NCI-H510A treated with DMSO at 0.1 percent for 48 hours (cell line): Measurements from ENCODE around the gene ANXA3.
A peak's percentile ranks its signal among the peaks of the same experiment; 100 is the strongest.

ENCODE experiments used
- DNase-seq: peaks from one replicate; lab custom pipeline; 2025; lab: John Stamatoyannopoulos, UW

ANXA3 gene

DNA sequence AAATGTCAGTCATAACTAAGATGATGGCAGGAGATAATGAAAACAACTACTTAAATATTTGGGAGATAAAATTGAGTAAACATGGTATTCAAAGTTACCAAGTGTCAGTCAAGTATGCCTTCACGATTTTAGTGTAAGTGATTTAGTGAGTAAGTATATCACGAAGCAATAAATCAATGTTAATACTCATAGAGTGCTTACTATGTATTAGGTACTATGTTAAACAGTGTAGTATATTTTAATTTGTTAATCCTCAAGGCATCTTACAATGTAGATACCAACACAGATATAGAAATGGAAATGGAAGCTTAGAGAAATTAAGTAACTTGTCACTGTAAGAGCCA, 59.6 kb downstream of the ANXA3 start:
- peak; percentile 77 for DNase-seq

DNA sequence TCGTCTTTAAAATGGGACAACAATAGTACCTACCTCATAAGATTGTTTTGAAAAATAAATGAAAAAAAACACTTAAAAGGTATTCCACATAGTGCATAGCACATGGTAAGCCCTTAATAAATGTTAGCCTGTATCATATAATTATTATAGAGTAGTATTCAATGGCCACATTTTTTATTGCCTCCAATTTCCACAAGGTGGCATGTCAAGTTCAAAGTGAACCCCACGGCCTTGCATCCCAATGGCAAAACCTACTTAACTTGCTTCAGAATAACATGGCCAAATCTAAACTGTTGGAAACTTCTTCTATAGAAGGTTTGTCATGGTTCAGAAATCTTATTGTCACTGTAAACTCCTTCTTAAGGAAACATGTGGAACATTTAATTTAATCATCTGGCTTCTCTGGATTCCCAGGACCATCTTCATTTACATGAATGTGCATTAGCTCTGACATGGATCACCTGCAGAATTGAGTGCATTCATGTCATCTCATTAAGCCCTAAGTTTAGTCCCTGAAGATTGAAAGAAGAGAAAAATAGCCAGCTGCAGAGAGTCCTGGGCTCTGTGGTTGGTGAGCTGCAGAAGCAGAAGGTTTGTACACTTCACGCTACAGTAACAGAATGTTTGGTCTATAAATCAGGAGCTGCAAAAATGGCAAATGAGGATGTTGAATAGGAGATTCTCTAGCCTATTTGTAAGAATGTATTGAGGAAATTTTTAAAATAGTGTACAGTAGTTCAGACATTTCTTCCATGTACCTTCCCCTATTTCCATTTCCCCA, 61.0 kb downstream of the ANXA3 start:
- no peak for DNase-seq

DNA sequence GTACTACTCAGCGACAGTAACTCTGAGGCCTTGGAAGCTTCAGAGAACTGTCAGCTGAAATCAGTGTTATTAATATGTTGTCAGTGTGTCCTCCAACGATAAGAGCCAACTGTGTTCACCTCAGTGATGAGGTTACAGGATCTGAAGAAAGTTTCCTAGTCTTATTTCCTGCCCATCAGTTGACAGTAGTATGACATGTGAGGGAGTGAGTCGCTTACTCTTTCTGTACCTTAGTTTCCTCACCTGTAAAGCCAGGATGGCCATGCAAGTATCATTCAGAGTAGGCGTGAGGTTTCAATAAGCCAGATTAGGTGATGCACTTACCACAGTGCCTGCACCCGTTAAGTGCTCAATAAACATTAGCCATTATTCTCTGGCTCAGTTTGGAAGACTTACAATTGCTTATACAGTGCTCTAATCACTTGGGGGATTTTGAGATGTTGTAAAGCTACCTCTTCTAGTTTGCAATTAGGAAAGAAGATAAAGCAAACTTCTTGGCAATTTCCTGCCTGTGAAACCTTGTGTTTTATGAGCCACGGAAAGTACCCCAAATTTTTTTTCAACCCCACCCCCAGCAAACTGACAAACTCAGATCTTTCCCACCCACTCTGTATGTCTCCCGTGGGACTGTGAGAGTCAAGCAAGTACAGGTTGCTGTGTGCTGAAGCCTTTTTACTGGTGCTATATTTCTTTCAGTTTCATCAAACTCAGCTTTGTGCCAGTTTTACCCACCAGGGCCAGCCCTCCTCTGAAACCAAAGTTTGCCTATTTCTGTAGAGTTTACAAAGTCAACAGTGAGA, 62.2 kb downstream of the ANXA3 start:
- DNase-seq = peak; percentile 36

DNA sequence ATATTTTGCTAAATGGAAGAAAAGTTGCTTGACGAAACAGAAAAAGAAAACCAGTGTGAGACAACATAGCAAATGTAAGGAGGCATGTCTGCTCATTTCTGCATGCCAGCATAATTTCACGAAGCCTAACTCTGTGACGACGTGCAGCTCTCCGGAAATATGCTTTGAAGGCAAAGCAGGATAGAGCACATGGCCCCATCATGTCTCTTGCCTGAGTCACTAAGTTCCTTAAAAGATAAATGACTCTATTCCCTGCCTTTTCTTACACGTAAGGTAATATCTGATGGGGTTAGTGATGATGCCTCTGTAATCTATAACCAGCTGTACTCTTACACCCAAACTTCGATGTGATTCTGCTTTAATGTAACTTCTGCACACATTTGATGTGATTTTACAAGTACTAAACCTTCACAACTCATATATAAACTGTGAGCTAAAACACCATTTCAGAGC, 64.5 kb downstream of the ANXA3 start:
- DNase-seq = no peak

DNA sequence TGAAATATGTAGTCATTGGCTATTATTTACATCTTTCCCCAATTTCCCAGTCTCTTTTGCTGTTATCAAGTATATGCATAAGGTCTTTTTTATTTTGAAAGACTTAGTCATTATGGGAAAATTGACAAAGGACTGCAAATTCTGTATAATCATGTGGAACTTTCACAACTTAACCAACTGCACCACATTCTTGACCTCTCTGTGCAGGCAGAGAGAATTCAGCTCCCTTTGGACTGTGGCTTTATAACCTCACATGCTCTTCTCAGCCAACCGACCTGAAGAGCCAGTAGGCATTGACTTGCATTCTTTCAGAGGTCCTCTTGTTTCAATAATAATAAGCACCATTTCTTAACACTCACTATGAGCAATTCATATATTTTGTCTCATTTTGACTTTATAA, 66.9 kb downstream of the ANXA3 start:
- no peak for DNase-seq

DNA sequence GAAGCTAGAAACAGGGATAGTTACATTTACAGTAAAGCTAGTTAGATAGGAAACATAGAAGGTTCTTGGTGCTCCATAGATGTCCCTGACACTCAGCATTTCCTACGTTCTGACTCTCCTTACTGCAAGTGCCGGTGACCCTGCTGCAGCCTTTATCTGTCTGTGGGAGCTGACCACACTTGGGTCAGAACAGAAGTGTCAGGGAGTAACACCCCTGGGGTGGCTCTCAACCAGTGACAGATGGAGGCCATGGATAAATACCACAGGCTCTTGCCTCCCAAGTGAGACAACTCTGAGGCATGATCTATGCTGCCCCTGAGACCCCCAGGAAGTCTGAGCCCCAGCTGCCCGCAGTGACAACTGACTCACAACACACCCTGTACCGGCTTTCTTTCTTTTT, 69.8 kb downstream of the ANXA3 start:
- DNase-seq = no peak

DNA sequence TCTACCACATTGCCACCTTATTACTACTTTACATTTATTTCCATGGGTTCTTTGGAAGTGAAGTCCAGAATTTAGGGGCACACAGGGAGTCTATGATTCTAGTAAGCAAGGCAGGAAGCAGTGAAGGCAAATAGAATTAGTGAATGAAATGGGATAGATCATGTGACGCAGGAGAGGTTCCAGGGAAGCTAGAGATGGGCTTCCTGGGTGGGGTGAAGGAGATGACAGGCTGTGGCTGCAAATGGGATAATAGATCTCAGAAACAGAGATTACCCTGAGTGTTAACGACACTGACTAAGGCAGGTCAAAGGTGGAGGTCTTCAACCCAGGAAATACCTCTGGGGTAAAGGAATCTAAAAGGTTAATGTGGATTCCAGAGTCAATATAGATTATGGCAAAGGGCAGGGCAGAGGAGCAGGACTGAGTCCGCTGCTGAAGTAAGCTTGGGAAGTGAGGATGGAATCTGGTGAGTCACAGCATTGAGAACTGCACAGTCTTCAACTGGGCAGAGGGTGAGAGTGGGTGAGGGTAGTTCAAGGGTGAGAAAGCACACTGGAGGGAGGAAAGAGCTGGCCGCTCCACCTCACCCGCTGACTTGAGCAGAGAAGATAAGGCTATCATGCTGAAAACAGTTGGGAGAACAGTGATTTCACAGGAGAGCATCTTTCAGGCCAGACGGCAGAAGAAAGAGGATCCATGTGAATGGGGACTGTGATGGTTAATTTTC, 70.8 kb downstream of the ANXA3 start:
- no peak for DNase-seq

DNA sequence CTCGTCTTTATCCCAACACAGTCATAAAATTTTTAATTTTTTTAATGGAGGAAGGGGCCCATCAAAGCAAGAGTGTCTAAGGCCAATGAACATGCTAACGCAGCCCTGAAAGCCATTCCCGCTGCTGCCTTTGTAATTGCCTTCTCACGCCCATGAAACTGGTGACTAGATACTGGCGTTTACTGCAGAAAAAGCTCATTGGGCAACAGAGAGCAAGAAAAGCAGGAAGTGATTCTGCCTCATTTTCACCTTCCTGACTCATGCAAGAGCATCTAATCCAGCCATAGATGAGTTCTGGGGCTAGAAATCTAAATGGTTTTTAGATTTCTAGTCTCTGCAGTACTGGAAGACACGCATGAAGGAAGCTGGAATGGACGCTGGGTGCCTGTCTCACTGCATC, 72.5 kb downstream of the ANXA3 start:
- no peak for DNase-seq

DNA sequence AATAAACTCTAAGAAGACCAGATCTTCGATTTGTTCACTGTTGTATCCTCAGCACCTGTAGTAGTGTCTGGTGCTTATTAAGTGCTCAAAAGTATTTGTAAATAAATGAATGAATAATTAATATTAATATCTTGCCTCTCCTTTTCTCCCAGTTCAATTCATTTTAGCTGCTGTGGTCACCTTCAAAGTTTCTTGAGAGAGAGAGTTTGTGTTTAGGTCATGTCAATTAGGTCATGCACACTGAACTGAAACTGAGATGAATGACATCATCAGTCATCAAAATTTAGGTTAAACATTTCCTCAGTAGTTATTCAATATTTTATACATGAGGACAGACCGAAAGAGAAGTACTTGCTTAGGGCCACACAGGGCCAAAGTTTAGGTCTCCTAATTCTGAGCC, 73.5 kb downstream of the ANXA3 start:
- no peak for DNase-seq

DNA sequence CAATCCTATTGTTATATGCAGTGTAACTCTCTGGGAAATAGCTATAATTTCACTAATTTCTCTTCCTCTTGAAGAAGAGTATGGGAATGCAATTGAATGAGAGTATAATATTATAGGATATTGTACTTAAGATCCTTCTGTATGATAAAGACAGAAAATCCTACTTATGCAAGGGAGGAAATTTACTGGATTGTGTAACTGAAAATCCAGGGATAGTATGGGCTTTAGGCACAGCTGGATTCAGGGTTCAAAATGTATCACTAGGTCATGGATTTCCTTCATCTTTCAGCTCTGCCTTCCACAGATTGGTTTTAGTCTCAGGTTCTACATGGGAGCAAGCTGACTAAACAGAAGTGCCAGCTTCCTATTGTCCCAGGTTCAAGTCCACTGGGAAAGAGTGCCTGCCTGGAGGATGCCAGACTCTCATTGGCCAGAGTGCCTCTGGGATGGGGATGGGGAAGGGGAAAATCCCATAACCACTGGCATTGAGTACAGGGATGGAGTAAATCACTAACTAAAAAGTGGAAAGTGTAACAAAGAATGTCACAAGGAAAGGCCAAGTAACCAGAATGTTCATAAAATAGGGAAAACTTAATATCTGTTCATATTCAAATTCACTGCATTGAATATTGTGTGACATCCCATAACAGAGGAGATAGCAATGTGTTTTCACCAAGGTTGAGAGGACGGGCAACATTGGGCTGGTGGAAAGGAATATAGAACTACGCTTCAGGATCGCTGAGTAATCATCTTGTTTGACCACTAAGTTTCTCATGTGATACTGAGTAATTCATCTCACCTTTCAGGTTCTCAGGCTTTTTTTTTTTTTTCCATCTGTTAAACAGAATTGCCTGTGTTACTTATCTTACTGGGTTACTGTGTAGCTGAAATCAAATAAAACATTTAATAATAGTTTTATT, 75.7 kb downstream of the ANXA3 start:
- no peak for DNase-seq

DNA sequence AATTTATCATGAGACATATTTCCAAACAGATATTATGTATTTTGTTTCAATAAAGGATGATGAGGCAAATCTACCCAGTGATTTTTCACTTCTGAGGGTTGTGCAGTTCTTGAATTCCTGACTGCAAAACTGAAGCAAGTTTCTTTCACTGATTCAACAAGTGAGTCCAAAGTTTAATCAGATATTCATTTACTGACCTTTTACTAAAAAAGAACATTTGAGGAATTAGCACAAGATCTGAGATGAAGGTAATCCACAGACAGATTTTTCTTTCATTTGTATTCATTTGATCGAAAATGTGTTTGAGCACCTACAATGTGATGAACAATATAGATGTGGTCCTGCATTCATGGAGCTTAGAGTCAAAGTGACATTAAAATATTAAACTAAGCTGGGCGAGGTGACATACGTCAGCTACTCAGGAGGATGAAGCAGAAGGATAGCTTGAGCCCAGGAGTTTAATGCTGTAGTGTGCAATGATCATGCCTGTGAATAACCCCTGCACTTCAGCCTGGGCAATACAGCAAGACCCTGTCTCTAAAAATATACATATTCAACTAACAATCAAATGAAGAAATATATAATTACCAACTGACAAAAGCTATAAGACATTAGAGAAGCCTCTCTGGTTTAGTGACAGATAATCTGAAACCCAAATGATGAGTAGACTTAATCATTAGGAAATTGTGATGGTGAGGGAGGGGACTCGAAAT, 76.6 kb downstream of the ANXA3 start:
- no peak for DNase-seq

DNA sequence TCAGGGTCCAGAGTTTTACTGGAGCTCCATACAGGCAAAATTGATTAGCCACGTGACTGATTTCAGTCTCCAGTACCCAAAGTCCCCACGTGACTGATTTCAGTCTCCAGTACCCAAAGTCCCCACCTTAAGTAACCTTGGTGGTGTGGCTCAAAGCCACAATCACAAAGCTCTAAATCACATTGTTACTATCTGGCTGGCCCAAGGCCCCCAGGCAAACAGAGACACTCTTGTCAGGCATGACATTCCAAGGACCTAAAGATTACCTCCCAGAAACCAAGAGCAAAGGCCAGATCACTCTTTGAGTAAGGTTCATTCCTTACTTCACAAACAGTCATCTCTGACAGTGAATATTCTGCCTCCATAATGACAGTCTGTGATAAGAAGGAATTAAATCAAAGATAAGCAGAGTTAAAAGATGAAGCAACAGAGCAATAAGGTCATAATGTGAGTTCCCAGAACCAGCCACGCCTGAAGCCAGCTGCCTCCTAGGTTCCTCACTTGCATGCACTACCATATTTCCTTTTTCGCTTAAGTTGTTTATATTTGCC, 78.5 kb downstream of the ANXA3 start:
- DNase-seq = no peak

DNA sequence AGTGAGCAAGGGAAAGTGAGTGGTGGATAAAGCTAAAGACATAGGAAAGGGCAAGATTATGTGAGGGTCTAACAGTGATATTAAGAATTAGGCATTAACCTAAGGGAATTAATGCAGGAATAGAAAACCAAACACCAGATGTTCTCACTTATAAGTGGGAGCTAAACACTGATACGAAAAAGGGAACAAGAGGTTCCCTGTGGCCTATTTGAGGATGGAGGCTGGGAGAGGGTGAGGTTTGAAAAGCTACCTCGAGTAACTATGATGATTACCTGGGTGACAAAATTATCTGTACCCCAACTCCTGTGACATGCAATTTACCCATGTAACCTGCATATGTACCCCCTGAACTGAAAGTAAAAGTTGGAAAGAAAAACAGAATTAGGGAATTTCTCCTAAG, 79.0 kb downstream of the ANXA3 start:
- no peak for DNase-seq

DNA sequence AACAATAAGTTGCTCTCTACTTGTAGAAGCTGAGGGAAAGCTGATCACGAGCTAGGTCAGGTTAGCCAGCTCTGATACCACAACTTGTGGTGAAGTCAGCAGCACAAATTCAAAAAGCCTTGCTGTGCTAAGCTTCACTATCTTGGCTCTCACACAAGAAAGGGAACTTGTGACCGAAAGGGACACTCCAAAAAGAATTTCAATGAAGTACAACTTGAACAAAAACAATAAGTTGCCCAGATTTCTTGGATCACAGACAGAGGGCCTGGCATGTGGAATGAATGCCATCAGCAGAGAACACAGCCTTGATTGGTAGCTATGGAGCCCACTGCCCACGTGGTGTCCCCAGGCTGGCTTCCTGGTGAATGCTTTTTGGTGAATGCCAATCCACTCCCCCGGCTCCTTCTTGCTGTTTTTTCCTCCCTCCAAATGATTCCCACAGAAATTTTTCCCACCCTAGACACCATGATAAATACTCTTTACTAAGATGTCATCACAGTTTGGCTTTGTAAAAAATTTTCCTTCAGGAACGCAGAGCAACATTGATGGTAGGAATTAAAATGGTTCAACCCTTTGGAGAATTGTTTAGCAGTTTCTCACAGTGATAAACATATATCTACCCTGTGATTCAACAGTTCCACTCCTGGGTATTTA, 82.6 kb downstream of the ANXA3 start:
- no peak for DNase-seq

DNA sequence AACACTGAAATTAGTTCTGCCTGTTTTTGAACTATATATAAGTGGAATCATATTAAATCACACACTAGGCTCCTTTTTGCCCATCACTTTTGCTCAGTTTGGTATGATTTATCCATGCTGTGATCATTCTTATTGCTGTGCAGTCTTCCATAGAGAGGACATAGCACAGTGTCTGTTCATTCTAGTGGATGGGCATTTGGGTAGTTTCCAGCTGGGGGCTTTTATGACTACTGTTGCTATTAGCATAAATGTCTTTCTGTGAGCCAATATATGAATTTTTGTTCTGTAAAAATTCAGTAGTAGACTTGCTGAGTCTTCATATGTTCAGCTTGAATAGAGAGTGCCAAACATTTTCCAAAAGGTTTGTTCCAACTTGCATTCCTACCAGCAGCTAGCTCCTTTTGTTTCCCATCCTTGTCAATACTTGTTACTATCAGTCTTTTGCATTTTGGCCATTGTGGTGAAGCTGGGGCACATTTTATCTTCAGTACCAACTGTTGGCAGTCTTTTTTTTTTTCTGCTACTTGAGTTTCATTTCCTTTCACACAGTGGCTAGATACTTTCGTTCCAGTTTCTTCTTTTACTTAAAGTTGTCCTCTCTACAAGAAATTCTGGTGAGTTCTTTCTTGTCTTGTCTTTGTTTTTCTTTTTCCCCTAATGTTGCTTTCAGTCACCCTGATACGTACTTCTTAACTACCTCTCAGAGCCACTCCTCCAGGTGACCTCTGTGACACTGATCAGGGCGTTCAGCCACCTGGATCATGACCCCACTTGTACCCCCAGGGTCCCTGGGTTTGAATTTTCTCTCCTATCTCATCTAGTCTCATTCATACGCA, 87.0 kb downstream of the ANXA3 start:
- no peak for DNase-seq

DNA sequence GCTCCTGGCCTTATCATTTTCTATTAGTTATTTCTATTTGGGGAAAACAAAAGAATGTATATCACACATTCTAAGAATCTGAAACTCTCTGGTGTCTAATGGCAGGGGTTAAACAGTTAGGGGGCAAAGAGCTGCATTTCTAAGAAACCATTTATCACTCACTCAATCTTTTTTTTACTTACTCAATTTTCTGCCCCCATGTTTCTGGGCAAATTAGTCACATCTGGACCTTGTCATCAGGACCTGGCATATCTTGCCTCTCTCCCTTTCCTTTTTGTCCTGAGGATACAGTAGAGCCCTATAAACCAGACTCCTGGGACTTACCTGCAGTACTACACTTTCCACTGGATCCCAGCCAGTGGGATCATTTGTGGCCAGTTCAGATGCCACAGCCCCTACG, 89.1 kb downstream of the ANXA3 start:
- no peak for DNase-seq

DNA sequence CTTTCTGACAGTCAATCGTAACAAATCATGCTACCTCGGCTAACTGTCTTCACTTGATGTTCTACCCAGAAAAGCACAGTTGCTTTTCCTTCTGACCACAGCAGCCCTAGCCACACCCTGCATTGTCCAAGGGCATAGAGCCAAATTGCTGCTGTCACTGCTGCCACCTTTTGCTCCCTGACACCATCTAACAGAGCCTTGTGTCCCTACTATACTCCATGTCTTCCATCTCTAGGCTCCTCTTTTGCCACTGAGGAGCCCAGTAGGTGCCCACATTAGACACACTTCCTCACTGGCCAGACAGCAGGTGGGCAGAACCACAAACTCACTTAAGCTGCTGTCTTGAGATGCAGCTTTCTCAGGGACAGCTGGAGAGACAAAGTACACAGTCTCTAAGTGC, 91.4 kb downstream of the ANXA3 start:
- DNase-seq = no peak

DNA sequence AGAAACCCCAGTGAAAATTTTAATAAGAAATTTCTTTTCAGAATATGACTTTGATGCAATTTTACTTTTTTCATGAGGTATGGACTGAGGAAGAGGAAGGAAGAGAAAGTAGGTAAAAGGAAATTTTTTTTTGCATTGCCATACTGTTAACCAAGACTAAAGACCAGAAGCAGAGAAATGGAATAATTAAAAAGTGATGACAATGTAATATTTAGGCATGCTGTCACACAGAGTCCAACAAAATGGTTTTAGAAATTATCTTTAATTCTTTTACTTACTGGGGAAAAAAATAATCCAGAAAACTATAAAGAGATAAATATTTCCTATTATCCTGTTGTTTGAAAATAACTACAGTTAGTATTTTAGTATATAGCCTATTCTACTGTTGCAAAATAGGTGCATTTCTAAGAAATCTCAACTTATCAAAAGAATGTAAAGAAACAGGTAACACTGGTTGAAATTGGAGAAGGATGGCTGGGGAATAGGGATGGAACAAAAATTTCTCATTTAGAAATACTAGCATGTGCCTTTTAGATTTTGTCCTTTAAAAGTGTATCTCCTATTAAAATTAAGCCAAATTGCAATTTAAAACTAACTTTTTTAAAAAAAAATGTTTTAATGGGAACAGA, 92.6 kb downstream of the ANXA3 start:
- DNase-seq = no peak

DNA sequence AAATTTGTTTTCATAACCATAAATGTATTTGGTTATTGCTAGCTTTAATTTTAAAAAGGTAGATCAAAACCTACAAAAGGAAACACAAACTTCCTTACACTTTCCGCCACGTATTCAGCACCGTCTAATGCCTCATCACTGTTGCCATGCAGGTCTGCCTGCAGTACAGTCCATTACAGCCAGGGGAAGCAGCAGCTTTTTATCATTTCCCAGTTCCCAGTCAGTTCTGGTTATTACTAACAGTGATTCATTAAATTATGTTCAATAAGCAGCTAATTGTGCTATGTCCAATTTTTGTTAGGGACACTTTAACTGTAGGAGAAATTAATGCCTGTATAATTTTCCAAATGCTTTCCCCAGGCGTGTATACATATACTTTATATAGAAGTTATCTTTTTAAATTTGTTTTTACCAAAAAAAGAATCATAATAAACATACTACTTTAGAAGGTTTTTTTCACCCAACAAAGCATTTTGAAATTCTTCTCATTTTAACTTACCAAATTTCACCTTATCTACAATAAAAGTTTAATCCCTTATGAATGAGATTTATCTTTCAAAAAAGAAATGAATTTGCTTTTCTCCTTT, 93.3 kb downstream of the ANXA3 start:
- DNase-seq = peak; percentile 31
